ENCODE data around the gene HEY2.
"Not testable (repeated sequence)": the region's sequence is repeated elsewhere in the genome, so short reads cannot be mapped to it uniquely, and the experiment has no call there.

Gene HEY2

GRCh38 chr6:125773387-125774341 is 24.2 kb downstream of the HEY2 start:
- DNase-seq, result no peak

GRCh38 chr6:125776107-125776826 is 26.8 kb downstream of the HEY2 start:
- not testable (repeated sequence) for DNase-seq

GRCh38 chr6:125779924-125780539 is 30.6 kb downstream of the HEY2 start:
- DNase-seq, result peak; percentile 93

- peak; percentile 85 for DNase-seq
Observed at GRCh38 chr6:125780540-125781313, 31.3 kb downstream of the HEY2 start.

- DNase-seq, result peak; percentile 46
Observed at GRCh38 chr6:125781314-125781868, 32.0 kb downstream of the HEY2 start.

GRCh38 chr6:125784365-125784764 is 34.9 kb downstream of the HEY2 start:
- DNase-seq, result peak; percentile 71

- no peak for DNase-seq
Observed at GRCh38 chr6:125787791-125788190, 38.4 kb downstream of the HEY2 start.

GRCh38 chr6:125789167-125789566 is 39.7 kb downstream of the HEY2 start:
- DNase-seq, result no peak

GRCh38 chr6:125789576-125790357 is 40.3 kb downstream of the HEY2 start:
- DNase-seq, result peak; percentile 47

- peak; percentile 70 for DNase-seq
Observed at GRCh38 chr6:125790358-125791150, 41.1 kb downstream of the HEY2 start, which contains the start of gene NCOA7. Gene NCOA7 (plus strand): TSS chr6:125790960. CDS start chr6:125815355, 24,395 bp downstream.

- peak; percentile 35 for DNase-seq
Observed at GRCh38 chr6:125791151-125791819, 41.9 kb downstream of the HEY2 start.

- no peak for DNase-seq
Observed at GRCh38 chr6:125791820-125792165, 42.4 kb downstream of the HEY2 start.

- DNase-seq, result no peak
Observed at GRCh38 chr6:125792172-125792571, 42.7 kb downstream of the HEY2 start.

GRCh38 chr6:125792680-125793079 is 43.2 kb downstream of the HEY2 start:
- peak; percentile 57 for DNase-seq

GRCh38 chr6:125793280-125793679 is 43.8 kb downstream of the HEY2 start:
- no peak for DNase-seq

- no peak for DNase-seq
Observed at GRCh38 chr6:125793863-125794262, 44.4 kb downstream of the HEY2 start.

- peak; percentile 15 for DNase-seq
Observed at GRCh38 chr6:125794342-125795137, 45.1 kb downstream of the HEY2 start.

- DNase-seq, result no peak
Observed at GRCh38 chr6:125795301-125795700, 45.9 kb downstream of the HEY2 start.

Data from fibroblast of skin of right quadriceps (primary cell).